DMS 273 (cell line): ENCODE results near the gene CAPG.

Experiments used
- DNase-seq: peaks from one replicate; lab custom pipeline; 2025; ENCODE audit not compliant: unreplicated experiment; lab: John Stamatoyannopoulos, UW

Gene CAPG

DNA sequence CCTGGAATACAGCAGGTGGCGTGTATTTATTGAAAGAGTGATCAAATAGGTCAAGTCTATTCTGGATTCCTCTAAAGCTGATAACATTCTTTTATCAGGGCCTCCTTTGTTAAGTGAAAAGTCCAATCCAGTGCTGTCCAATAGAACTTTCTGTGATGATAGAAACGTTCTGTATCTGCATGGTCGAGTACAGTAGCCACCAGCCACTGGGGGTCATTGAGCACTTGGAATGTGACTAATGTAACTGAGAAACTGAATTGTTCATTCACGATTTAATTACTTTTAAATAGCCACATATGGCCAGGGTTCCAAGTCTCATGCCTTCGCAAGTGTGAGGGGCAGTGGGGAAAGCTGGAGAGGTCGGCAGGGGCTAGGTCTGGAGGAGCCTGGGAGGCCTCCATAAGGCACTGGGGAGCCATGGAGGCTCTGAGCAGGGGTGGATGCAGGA, 28.9 kb upstream of the CAPG start:
- DNase-seq: no peak

GRCh38 chr2:85438201-85439024, 28.2 kb upstream of the CAPG start:
- DNase-seq: peak; percentile 68

DNA sequence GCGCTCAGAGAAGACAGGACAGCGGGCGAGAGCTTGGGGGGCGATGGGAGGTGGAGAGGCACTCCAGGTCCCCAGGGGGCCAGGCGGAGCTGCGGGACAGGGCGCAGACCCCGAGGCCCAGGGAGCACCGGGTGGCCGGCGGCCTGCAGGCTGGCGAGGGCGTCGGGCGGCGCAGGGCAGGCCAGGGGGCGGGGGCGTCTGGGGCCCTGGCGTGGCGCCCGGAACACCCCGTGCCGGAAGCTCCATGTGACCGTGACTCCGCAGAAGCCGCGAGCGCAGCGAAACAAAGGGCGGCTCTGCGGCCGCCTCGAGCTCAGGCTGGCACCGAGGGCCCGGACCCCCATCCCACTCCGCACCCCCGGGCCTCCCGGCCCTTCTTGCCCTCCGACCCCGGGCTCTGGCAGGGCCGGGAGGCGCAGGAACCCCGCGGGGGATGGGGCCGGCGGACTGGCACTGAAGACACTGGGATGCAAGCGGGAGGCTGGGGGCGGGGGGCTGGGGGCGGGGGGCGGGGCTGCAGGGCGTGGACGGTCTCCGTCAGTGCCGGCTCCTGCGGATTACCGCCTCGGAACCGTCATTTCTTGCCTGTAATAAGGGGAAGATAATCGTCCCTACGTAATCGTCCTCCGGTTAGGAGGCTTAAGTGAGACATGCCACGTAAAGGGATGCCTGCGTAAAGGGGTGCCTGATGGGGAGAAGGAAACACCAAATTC, 27.5 kb upstream of the CAPG start:
- peak; percentile 93 for DNase-seq

DNA sequence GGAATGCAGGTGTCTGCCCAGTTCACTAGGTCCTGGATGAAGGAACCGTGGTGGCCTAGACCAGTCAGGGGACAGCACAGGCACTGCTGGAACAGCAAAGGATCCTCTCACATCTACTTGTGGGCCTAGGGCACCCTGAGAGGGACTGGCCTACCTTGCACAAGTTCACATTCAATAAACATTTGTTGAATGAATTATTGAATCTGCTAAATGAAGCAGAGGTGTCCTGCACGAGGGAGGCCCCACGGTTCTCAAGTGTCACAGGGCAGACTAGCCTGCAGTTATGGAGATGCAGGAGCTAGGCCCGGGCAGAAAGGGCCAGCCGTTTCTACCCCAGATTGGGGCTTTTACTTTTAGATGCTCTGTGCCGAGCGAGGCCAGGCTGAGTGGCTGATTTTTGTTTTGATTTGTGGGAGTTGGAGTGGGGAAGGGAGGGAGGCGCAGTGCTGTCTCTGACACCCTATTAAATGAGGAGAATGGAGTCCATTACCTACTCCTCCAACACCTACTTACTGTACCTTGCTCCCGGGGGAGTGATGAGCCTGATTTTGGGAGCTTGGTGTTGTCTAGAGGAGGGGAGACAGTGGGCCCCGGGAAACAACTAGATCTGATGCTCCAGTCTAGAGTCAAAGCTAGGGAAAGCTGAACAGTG, 26.8 kb upstream of the CAPG start:
- DNase-seq: peak; percentile 70

- peak; percentile 41 for DNase-seq
Observed at GRCh38 chr2:85435981-85436835, 26.0 kb upstream of the CAPG start.

- DNase-seq: no peak
Observed at GRCh38 chr2:85435220-85435958, 25.2 kb upstream of the CAPG start.

DNA sequence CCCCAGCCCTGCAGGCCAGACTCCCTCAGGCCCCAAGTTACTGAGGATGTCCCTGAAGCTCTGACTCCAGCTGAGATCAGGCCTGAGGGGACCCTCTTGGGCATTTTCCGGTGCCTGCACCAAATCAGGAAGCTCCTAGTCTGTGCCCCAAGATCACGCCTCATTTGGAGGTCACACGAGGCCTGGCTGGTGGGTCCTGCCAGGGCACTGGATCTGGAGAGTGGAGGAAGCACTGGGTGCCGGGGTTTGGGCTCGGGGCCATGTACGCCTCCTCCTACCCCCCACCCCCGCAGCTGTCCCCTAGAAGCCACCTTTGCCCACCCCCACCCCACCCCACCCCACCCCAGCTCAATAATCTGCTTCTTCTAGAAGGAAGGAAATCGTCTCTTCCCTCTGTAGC, 24.5 kb upstream of the CAPG start:
- peak; percentile 27 for DNase-seq

- peak; percentile 98 for DNase-seq
Observed at GRCh38 chr2:85433511-85434089, 23.4 kb upstream of the CAPG start.

- peak; percentile 86 for DNase-seq
Observed at GRCh38 chr2:85431570-85432205, 21.5 kb upstream of the CAPG start.

GRCh38 chr2:85430752-85431569, 20.8 kb upstream of the CAPG start:
- peak; percentile 99 for DNase-seq

DNA sequence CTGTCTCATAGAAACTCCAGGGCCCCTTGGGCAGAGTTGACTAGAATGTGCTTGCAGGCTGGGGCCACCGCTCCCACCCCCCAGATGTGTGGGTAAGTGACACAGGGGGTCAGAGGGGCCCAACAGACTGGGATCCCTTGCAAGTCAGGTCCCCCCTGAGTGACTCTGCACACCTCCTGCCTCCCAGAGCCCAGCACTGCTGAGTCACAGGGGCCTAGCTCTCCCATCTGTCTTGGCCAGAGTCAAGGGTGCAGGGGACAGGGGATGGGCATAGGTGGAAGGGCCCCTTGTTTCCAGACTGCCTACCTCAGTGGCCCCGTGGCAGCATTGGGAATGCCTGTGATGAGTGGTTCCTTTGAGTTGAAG, 19.7 kb upstream of the CAPG start:
- no peak for DNase-seq

- no peak for DNase-seq
Observed at GRCh38 chr2:85429213-85429923, 19.2 kb upstream of the CAPG start.

DNA sequence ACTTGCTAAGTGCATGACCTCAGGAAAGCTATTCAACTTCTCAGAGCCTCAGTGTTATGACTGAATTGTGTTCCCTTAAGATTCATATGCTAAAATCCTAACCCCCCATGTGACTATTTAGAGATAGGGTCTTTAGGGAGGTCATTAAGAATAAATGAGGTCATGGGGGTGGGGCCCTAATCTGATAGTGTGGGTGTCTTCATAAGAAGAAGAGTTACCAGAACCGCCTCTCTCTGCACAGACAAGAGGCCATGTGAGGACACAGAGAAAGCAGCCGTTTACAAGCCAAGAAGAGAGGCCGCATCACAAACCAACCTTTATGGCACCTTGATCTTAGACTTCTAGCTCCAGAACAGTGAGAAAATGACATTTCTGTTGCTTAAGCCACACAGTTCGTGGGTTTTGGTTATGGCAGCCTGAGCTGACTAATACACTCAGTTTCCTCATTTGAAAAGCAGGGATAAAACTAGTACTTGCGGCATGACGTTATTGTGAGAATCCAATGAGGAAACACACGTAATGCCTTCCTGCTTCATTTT, 18.2 kb upstream of the CAPG start:
- no peak for DNase-seq

- DNase-seq: no peak
Observed at GRCh38 chr2:85427300-85427835, 17.2 kb upstream of the CAPG start.

DNA sequence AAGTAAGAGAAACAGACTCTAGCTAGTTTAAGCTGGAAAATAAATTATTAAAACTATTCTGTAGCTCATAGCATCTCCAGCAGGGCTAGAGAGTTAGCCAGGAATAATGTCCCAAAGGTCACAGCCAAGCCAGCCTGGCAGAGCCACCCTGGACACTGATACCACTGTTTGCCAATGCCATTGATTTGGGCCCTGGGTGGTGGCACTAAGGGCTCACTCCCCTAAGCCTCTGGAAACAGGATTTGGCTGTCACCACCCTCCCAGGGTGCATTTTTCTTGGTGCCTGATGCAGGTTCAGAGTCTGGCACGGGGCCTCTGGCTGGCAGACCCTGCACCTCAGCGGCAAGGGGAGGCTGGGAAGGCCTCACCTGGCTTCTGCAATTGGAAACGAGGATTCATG, 15.4 kb upstream of the CAPG start:
- no peak for DNase-seq

- peak; percentile 90 for DNase-seq
Observed at GRCh38 chr2:85423525-85423924, 13.4 kb upstream of the CAPG start.

DNA sequence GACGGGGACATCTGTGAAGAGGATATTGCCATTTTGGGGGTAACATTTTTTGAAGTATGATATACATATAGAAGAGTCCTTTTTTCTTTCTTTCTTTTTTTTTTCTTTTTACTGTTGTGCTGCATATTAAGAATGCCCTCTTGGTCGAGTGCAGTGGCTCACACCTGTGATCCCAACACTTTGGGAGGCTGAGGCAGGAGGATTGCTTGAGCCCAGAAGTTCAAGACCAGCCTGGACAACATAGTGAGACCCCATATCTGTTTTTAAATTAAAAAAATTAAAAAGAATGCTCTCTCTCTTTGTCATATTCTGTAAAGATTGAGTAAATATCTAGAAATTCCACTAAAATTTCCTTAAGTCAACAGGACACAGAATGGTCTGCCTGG, 11.9 kb upstream of the CAPG start:
- no peak for DNase-seq
